Stimulated activated CD8-positive, alpha-beta memory T cell treated with anti-CD3 and anti-CD28 coated beads, Interleukin-7, amount 100 ng/mL, for 48 hours (primary cell): ENCODE data around the gene C1QL1.
"Not testable (repeated sequence)": the region's sequence is repeated elsewhere in the genome, so short reads cannot be mapped to it uniquely, and the experiment has no call there.

Source experiments
- DNase-seq, 2 donors: peaks; one replicate each; pipeline ENCODE4 v3.0.0-alpha.2; 2020; ENCODE audit warnings: low read depth in 1 of 2; ENCODE audit errors: extremely low read depth in 1 of 2

The C1QL1 gene

DNA sequence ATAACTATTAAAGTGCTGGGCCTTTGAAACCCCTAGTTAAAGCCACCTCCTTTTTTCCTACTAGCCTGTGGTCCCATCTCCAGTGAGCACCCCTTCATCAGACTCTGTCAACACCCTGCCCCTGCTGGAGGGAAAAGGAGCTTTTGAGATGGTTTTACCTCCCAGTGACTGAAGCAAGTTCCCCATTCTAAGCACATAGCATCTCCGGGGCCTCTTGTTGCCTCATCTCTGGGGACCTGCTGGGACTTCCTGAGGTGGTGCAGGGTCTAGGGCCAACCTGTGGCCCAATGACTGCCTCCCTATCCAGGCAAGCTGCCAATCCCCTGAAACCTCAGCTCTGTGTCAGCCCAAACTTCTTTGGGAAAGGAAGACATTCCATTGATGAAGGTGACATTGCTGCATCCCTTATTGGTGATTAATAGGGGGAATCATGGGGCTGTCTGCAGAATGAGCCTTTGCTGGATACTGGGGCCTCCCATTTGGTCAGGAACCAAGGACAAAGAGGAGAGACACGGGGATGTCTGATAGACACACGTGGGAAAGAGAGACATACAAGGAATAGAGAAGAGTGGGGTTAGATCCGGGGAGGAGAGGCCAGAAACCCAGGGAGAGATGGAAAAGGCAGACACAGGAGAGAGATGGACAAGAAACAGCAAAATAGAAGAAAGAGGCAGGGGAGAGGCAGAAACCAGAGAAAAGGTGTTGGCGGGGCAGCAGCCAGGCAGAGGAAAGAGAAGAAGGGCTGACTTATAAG is 2.4 kb downstream of the C1QL1 start:
- no peak for DNase-seq

DNA sequence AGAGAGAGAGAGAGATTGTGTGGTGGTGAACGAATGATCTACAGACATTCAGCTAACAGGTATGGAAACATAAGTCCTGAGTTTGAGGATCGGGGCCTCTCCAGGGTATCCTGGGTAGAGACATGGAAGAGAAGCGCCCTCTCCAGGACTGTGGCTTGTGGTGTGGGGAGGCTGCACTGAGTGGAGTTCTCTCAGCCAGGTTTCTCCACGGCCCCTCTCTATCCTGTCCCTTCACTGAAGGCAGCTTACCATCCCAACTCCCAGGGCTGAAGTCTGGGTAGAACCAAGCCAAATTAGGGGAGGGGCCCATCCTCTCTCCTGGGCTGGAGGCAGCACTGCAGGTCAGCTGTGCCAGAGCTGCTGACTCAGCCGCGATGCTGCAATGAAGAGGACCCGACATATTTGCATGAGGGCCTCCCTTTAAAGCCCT is 6.2 kb downstream of the C1QL1 start:
- no peak for DNase-seq

DNA sequence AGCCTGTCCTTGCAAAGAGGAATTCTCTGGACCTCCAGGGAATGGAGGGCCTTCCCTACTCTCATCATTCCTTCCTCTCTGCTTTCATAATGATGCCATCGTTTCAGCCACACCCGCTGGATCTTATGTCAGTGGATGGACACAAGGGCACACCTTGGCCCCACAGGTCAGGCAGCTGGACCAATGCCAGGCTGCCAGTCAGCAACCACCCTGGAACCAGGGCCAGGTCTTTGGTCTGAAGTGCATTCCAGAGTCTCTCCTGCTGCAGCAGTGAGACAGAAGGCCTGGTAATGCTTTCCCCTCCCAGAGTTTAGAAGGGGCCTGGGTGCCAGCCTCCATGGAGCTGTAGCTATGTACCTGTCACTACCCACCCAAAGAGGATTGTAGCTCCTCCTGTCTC is 7.4 kb downstream of the C1QL1 start:
- DNase-seq = no peak

DNA sequence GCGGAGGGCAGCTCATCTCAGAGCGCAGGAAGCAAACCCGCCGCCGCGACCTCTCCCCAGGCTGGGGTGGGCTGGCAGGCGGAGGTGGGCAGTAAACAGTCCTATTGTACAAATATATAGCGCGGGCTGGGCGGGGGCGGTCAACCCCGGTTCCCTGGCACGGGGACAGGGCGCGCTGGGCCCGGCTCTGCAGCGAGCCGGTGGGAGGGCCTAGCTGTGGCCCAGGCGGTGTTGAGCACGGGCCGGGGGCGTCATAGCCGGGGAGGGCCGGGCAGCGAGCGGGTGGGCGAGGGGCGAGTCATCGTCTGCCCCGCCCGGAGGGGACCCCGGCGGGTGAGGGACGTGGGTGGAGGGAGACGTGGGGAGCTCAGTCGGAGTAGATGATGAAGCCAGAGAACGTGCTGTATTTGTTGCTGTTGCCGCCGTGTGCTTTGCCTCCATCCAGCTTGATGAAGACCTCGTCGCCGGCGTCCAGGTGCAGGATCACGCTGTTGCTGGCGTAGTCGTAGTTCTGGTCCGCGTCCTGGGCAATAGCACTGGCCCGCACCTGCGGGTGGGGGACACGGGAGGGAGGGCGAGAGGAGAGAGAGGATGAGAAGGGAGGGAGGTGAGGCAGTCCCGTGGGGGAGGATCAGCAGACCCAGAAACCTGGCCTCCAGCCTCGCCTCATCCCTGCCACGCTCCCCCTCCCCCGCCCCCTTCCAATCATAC is 8.1 kb downstream of the C1QL1 start:
- DNase-seq = no peak

DNA sequence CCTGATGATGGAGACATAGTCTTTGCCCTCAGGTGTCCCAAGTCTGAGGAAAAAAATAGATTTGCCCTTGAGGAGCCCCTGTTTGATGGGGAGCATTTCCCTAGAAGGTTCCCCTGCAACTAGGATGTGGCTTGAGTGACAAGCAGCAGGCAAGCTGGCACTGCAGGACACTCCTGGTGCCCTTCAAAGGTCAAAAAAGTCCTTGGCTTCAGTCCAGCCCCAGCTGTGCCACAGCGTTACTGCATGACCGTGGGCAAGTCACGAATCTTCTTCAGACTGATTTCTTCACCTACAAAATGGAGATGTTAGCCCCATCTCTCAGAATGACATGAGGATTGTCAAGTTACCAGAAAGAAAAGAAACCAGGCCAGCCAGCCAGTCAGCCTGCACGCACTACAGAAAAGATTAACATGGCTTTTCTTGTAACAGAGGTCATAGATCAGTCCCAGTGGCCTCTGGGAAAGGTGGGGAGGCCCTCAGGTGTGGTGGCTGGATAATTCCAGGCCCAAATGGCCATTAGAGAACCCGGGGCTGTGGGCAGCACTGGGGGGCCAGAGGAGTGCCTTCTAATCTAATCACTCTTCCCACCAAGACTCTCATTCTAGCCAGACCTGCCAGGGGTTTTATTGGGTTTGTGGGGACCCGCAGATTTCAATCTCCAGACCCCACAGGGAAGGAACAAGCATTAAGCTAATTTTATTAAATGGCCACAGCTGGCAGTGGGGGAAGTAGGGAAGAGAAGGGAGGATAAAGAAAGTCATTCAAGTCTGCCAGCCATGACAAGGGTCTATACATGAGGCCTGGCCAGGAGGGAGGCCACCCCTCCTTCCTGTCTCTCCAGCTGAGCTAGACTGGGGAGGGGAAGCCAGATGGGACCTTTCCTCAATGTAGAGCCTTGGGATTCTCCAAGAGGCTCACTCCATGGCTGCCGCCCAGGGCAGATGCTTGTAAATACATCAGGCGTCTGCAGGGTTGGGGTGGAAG is 10.8 kb downstream of the C1QL1 start:
- DNase-seq = no peak

DNA sequence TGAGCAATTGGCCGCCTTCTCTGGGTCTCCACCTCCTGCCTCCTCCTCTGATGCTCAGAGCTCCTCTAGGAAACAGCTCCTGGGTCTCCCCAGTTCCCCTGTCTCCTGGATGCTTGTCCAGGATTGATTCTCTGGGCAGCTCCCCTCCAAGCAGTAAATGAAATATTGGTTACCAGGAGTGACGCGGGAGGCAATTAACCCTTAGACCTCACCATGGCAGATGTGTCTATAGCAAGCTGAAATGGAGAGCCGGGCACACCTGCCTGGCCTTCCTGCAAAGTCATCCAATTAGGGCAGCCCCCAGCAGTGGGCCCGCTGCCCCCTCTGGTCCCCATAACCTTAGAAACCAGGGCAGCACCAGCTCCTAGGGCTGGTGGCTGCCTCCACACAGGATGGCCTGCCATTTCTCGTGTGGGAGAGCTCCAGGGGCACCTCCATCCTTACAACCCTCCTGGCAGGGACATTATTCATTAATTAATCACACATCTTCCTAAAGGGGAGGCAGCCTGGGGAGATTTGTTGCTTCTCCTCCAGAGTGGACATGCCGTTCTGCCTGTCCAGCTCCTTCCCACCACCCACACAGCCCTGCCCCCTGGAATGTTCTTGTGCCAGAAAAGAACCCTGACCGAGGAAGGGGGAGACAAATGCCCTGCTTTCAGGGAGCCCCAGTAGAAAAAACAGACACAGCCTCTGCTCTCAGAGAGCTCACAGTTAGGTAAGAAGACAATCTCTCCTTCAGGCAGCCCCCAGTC is 12.3 kb downstream of the C1QL1 start:
- DNase-seq = no peak

DNA sequence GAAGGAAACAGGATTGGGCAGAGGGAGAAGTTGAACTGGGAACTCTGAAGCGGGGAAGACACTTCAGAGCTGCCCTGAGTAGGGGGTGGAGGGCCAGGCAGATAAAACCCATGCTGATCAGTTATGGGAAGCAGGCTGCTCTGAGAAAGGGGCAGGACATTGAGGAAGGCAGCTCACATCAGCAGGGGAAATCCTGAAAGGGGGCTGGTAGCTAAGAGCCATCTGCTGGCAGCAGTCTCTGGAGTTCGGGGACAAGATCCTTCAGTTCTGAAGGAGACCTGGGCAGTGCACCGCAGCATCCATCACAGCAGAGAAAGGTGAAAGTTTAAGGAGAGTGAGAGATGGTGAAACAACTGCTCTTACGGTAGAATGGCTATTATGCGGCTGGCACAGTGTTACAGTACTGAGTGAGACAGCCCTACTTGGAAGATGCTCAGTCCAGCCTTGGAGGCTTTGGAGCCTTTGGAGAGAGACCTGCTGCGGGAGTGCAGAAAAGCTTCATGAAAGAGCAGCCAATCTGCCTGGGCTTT is 15.1 kb downstream of the C1QL1 start:
- DNase-seq = no peak

DNA sequence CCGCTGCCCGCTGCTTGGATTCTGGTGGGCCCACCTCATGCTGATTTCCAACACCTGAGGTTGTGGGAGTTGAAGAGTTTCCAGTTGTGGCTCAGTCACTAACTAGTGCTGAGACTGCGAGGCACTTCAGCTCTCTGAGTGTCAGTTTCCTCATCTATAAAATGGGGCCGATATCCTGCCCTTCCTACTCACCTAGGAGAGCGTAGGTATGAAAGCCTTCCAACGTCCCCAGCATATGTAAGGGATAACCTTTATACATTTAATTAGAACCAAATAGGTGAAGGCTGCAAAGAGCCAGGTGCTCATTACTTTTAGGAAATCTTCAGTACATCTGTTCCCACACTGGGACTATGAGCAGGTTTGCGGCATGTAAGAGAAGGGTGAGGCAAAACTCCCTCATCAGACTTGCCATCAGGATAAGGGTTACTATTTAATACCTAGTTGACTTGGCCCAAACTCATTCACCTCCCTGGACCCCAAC is 19.7 kb downstream of the C1QL1 start:
- no peak for DNase-seq

DNA sequence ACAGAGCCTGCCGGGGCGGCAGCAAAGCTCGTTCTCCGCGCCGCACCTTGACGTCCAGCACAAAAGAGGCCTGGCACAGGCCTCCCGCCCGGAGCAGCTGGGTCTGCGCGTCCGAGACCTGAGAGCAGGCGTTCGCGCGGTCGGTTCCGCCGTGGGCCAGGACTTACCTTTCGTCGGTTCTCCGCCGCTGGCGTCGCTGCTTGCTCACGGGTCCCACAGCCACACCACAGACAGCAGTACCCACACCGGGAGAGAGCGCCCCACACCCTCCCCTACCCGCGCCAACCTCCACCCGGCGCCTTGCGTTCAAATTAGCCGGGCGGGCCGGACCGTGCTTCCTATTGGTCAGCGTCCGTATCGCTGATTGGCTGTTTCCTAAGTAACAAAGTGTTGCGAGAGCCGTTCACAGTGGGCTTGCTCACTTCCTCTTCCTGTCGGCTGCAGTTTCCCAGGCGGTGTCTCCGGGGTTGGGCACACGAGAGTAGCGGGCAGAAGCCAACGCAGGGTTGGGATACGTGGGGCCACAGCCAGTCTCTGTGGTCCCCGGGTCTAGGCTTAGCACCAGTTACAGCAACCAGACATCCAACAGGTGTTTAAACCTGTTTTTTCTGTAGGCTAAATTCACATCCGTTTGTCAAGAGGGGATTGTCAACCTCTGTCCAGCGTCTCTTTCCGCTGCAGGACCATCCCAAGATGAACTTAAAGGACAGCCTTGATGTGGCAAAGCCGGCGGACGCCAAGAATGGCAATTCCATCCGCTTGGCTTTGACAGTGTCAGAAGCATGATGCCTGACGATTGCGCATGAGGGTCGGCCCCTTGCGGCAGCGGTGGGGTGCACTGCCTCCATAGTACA is 20.4 kb downstream of the C1QL1 start, which contains the start of gene KIF18B:
Gene KIF18B (minus strand): TSS at position 313 of the 854 bp plus-strand sequence. CDS start 11,429 bp downstream, outside the sequence.
- DNase-seq = peak; percentile 79 to 93

DNA sequence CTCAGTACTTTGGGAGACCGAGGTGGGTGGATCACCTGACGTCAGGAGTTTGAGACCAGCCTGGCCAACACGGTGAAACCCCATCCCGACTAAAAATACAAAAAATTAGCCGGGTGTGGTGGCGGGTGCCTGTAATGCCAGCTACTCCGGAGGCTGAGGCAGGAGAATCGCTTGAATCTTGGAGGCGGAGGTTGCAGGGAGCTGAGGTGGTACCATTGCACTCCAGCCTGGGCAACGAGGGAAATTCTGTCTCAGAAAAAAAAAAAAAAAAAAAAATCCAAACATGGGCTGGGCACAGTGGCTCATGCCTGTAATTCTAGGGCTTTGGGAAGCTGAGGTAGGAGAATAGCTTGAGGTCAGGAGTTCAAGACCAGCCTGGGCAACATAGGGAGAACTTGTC is 22.5 kb downstream of the C1QL1 start:
- not testable (repeated sequence) for DNase-seq

DNA sequence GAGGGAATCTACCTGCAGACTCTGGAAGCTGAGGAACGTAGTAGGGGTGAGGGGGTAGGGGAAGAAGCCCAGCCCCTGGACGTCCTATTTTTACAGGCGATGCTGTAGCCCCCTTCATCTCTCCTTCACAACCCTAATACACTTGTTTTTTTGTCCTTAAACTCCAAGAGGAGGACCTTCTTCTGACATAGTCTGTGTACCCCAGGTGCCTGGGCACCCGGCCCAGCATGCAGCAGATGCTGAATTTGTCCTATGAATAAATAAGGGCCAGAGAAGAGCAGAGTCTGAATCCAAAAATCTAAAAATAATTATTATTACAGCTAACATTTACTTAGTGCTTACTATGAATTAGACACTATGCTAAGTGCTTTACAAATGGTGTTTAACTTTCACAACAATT is 25.6 kb downstream of the C1QL1 start:
- DNase-seq = no peak

DNA sequence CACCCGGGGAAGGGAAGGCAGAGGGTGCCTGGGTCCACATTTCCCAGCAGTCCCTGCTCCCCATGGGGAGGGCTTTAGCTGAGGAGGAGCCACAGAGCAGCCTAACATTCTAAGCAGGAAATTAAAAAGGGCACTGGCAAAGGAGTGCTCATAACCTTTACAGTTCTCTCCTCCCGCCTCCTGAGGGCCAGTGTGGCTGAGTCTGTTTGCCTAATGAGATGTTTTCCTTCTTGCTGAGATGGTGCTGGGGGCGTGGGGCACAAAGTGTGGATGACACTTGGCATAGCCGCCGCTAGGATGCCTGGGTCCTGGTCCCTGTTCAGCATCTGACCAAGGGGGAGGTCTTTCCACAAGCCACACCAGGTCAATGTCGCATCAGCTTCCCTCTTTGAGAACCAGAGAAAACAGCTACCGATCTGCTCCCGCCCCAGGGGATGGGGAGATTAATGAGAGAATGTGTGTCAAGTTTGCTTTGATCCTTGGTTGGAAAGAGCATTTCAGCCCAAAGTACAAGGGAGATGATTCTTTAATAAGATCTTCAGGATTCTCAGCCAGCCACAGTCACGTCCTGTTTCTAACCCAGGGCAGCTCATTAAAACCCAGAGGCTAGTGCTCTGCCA is 26.3 kb downstream of the C1QL1 start:
- DNase-seq = no peak

DNA sequence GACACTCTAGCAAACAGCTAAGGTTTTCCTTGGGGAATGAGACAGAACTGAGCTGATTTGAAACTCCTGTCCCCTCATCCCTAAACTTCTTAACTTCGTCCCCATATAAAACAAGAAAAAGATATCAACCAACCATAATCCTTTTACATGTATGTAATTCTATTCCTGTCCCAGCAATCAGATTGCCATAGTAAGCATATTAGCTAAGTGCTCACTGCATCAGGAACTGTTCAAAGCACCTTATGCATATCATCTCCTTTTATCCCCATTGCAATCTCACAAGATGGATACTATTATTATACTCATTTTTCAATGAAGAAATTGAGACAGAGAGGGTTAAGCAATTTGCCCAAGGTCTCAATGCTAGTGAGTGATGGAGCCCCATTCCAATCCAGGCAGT is 27.3 kb downstream of the C1QL1 start:
- DNase-seq = no peak

DNA sequence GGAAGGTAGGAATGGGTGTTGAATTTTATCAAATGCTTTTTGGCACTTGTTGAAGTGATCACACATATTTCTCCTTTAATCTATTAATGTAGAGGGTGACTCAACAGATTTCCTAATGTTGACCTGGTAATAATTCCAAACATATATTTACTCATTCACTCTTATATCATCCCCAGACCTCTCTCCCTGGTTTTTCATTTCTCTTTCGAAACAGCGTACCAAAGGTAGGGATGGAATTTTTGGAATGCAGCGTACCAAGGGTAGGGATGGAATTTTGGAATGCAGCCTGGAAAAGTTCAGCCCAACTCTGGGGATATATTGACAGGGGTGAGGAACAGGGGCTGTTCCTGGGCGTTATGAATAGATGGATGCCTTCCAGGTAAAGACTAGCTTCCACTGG is 27.8 kb downstream of the C1QL1 start:
- DNase-seq = no peak

DNA sequence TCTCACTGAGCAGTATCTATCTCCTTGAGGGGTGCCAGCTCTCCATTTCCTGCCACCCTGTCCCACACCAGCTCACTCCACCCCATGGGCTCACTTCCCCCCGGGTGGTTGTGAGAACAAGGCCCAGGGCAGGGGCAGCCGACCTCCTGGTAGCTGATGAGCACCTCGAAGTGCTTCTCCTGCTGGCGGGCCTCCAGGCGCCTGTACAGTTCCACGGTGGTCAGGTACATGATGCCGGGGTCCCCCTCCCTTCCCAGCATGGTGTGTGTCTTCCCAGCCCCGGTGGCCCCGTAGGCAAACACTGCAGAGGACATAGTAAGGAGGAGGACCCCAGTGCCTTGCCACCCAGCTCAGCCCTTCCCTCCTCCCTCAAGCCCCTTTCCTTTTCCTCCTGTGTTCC is 33.0 kb downstream of the C1QL1 start:
- no peak for DNase-seq

DNA sequence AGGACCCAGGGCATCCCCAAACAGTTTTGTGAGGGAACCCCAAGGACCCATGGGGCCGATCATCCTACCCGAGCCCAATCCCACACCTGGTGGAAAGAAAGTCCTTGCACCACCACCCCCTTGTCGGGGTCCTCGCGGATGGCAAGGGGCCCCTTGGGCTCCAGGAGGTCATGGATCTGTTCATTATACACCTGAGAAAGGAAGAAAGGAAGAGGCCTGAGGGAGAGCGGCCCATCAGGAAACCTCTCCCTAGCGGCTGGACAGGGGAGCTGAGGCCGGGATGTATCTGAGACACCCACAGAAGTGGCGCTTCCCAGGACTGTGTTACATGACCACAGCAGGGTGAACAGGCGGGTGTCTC is 33.4 kb downstream of the C1QL1 start:
- DNase-seq = no peak

DNA sequence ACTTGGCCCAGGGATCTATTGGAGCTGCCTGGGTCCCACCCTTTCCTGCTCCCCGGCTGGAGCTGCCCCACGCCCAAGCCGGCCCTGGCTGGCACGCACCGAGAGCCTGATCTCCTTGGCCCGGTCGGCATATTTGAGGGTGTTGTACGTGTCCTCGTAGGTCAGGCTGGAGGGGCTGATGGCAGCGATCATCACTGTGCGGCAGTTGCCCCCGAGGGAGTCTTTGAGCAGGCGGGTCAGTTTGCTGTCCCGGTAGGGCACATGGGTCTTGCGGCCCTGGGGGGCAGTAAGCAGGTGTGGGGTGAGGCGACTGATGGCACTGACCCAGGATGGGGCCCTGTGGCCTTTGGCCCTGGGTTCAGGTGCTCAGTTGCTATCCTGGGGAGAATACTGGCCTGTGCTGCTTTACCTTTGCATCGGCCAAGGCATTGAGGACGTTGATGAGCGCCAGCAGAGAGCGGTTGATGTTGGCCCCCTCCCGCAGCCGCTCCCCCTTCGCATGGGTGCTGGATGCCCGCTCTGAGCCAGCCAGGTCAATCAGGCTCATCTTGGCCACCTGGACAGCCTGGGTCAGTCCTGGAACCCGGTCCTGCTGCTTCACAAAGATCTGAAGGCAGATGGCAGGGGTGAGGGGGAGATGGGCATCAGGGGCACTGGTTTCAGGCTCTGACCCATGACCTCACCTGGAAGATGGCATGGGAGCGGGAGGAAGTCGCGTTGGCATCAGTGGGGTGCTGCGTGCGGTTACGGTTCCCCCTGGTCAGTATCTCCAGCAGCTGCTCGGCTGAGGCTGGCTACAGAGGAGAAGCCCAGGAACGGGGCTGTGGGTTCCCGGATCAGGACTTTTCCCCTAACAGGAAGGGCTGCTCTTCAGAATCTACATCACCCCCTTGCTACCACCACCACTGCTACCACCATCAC is 34.0 kb downstream of the C1QL1 start:
- DNase-seq = no peak

DNA sequence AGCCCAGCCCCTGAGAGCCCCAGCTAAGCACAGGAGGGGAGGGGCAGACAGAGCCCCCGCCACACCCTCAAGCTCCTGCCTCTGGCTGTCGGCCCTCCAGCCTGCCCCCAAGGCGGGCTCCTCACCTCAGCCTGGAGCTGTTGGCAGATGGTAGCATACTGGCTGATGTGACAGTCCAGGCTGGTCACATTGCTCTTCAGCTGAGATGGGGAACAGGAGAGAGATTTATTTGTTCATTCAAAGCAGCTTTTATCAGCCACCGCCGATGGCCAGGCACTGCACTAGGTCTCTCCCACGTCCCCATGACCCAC is 35.4 kb downstream of the C1QL1 start:
- no peak for DNase-seq
